ENCODE results near the gene KDM6B.

DNA sequence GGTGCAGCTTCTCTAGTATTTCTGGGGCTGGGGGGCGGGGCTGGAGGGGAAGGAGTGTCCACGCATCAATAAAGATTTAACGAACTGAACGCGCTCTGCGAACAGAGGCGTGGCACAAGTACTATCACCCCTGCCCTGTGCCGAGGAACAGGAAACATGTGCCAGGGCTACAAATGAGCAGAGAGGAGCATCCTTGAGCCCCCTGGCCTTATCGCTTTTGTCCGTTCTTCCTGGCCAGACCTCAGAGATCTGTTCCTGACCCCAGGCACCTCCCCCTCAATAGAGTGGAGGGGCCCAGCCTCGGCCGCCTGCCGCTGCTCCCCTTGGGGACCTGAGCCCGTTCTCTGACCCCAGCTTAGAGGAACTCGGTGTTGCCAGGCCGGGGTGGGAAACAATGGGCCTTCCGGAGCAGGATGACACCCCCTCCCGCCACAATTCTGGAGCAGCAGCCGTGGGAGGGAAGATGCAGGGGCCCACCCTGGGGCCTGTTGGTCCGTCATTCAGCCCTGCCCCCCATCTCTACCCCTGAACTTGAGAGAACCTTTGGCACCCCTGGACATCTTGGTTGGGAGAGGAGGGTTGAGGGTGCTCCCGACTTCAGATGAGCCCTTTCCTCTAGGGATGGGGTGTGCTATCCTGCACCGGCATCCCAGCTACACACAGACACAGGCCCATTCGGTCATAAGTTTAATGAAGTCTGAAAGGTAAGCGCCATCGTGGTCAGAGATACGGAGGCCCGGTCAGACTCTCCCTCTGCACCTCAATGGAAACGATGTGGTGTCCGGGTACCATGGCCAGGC is 22.2 kb downstream of the KDM6B start:
- TF ChIP-seq, protein P1, sequence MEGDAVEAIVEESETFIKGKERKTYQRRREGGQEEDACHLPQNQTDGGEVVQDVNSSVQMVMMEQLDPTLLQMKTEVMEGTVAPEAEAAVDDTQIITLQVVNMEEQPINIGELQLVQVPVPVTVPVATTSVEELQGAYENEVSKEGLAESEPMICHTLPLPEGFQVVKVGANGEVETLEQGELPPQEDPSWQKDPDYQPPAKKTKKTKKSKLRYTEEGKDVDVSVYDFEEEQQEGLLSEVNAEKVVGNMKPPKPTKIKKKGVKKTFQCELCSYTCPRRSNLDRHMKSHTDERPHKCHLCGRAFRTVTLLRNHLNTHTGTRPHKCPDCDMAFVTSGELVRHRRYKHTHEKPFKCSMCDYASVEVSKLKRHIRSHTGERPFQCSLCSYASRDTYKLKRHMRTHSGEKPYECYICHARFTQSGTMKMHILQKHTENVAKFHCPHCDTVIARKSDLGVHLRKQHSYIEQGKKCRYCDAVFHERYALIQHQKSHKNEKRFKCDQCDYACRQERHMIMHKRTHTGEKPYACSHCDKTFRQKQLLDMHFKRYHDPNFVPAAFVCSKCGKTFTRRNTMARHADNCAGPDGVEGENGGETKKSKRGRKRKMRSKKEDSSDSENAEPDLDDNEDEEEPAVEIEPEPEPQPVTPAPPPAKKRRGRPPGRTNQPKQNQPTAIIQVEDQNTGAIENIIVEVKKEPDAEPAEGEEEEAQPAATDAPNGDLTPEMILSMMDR (conservative IDR thresholded peaks at IDR 0.05) = no peak
- no peak for TF ChIP-seq EZH2 (IDR thresholded peaks at IDR 0.05; ENCODE audit: low read depth)

Measured in PC-9 (cell line).